Parathyroid adenoma (tissue), 2 donors: Measurements from ENCODE around the gene RCE1.

Source experiments
- H2AFZ ChIP-seq: fragments of 300-600 bp; sonication (generic); one replicate; pipeline ENCODE4 v1.7.0; 2017; ENCODE audit warnings: antibody characterized with exemption, mild to moderate bottlenecking
- H3K27ac ChIP-seq: fragments of 300-600 bp; sonication (generic); one replicate; pipeline ENCODE4 v1.7.0; 2017
- H3K27me3 ChIP-seq: fragments of 300-600 bp; sonication (generic); one replicate; pipeline ENCODE4 v1.7.0; 2017; ENCODE audit warnings: low read length; ENCODE audit not compliant: control insufficient read depth, insufficient read depth
- H3K36me3 ChIP-seq: fragments of 300-600 bp; sonication (generic); one replicate; pipeline ENCODE4 v1.7.0; 2017; ENCODE audit warnings: low read length; ENCODE audit not compliant: control insufficient read depth, insufficient read depth
- H3K4me1 ChIP-seq: fragments of 300-600 bp; sonication (generic); one replicate; pipeline ENCODE4 v1.7.0; 2017; ENCODE audit warnings: control low read depth
- H3K4me2 ChIP-seq: fragments of 300-600 bp; sonication (generic); one replicate; pipeline ENCODE4 v1.7.0; 2017; ENCODE audit warnings: low read length
- H3K4me3 ChIP-seq: fragments of 300-600 bp; sonication (generic); one replicate; pipeline ENCODE4 v1.7.0; 2017; ENCODE audit warnings: low read depth, low read length
- H3K79me2 ChIP-seq: fragments of 300-600 bp; sonication (generic); one replicate; pipeline ENCODE4 v1.7.0; 2017; ENCODE audit warnings: control low read depth
- H3K9ac ChIP-seq: fragments of 300-600 bp; sonication (generic); one replicate; pipeline ENCODE4 v1.7.0; 2017; ENCODE audit warnings: mild to moderate bottlenecking
- H3K9me3 ChIP-seq: fragments of 300-600 bp; sonication (generic); one replicate; pipeline ENCODE4 v1.7.0; 2017; ENCODE audit warnings: low read length; ENCODE audit not compliant: control insufficient read depth
- TF ChIP-seq, protein P1 (sequence below): fragments of 300-600 bp; sonication (generic); IDR thresholded peaks from one replicate; pipeline ENCODE4 v1.7.0; 2017; ENCODE audit warnings: antibody characterized with exemption, mild to moderate bottlenecking
- donor health status: primary hyperparathyroidism.

The RCE1 gene

DNA sequence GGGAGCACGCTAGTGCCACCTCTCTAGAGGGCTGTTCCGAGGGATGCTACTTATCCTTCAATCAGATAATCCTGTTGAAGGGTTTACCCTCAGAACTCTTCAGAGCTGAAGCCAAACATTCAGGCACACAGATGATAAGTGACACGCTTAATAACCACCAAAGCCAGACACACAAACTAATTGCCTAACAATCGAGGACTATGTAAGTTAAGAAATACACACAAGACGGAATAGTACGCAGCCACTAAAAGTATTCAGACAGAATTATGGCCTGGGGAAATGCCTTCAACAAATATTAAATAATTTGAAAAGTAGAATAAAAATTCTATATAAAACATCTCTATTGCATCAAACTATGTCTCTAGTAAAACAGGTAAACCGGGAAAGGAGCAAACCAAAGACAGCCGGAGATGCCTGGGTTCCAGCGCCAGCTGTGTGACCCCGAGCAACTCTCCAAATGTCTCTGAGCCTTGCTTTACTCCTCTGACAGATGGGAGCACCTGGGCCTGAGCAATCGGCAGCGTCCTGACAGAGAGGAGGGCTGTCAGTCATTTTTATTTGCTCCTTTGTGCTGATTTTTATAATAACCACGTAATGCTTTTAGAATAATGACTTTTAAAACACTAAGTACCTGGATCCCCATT, 25.0 kb downstream of the RCE1 start:
- Histone ChIP-seq H2AFZ (no peak overlapping the region), H3K9ac (no peak overlapping the region), H3K79me2 (no peaks in the 10 kb centered on the region), H3K4me3 (no peak overlapping the region), H3K9me3 (no peaks in the 10 kb centered on the region), H3K36me3 (no peaks in the 10 kb centered on the region), H3K4me1 (no peaks in the 10 kb centered on the region), H3K4me2 (no peak overlapping the region), H3K27me3 (no peaks in the 10 kb centered on the region), H3K27ac (no peak overlapping the region)
- TF ChIP-seq, protein P1, sequence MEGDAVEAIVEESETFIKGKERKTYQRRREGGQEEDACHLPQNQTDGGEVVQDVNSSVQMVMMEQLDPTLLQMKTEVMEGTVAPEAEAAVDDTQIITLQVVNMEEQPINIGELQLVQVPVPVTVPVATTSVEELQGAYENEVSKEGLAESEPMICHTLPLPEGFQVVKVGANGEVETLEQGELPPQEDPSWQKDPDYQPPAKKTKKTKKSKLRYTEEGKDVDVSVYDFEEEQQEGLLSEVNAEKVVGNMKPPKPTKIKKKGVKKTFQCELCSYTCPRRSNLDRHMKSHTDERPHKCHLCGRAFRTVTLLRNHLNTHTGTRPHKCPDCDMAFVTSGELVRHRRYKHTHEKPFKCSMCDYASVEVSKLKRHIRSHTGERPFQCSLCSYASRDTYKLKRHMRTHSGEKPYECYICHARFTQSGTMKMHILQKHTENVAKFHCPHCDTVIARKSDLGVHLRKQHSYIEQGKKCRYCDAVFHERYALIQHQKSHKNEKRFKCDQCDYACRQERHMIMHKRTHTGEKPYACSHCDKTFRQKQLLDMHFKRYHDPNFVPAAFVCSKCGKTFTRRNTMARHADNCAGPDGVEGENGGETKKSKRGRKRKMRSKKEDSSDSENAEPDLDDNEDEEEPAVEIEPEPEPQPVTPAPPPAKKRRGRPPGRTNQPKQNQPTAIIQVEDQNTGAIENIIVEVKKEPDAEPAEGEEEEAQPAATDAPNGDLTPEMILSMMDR = no peak

DNA sequence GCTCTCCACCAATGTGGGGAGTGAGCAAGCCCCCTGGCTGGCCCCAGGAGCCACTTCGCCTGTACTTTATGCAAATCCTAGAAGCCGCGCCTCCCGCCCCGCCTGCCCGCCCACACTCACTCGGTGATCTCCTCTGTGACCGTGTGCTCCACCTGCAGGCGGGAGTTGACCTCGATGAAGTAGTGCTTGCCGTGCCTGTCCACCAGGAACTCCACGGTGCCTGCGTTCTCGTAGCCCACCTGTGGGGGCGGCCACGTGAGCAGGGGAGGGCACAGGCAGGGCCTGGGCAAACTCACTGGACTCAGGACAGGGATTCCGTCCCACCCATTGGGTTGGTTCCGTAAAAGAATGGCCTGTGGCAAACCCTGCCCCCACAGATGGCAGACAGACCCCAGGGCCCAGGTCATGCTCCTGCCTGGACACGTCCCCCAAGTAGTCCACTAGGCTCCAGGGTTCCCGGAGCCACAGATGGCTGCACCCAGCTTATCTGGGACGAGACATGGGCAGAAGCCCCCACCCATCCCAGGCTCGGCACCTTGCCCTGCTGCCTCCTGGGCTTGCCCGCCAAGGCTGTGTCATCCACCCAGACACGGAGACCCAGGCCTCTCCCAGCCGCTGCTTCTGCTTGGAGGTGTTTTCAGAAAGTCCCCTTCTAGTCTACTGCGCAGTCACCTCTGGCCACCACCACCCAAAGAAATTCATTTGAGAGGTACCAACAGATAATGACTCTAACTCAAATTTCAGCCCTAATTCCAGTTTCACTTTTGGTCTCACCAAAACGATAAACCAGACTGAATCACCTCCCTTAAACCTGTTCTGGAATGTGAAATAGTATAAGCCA, 25.7 kb downstream of the RCE1 start:
- no peak overlapping the region for H2AFZ ChIP-seq
- no peaks in the 10 kb centered on the region for H3K4me1 ChIP-seq
- no peaks in the 10 kb centered on the region for H3K36me3 ChIP-seq
- H3K79me2 ChIP-seq = no peaks in the 10 kb centered on the region
- no peak overlapping the region for H3K4me2 ChIP-seq
- H3K4me3 ChIP-seq = no peak overlapping the region
- no peak overlapping the region for H3K27ac ChIP-seq
- H3K9me3 ChIP-seq = no peaks in the 10 kb centered on the region
- H3K9ac ChIP-seq = no peak overlapping the region
- TF ChIP-seq, protein P1 = no peak
- H3K27me3 ChIP-seq = no peaks in the 10 kb centered on the region

DNA sequence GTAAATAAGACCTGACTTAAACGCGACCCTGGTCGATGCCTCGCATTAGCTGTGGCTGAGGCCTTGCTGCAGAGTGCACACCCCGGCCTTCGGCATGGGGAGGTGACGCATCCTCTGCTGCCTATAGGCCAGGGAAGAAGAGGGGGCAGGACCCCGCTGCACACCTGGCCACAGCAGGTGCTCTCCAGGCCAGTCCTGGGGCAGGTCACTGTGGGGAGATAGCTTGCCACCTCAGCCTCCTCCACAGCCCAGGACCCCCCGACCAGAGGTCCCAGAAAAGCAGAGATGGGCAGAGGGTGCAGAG, 26.3 kb downstream of the RCE1 start:
- no peaks in the 10 kb centered on the region for H3K27me3 ChIP-seq
- H2AFZ ChIP-seq = no peak overlapping the region

DNA sequence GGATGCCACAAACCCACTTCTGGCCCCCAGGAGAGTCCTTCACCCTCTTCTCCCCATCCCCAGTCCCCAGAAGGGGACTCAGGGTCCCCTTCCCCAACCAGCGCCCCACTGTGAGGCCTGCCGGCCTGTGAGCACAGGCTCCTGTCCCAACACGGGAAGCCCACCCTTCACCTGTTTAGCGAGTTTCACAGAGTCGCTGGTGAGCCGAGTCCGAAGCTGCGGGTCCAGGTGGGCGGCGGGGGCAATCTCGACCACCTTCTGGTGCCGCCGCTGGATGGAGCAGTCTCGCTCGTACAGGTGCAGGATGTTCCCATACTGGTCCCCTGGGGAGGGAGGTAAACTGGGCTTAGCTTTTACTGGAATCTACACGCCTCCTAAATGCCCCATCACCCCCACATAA, 26.9 kb downstream of the RCE1 start:
- H3K4me1 ChIP-seq = no peaks in the 10 kb centered on the region
- no peak overlapping the region for H3K27ac ChIP-seq
- no peak overlapping the region for H3K4me2 ChIP-seq
- H2AFZ ChIP-seq = no peak overlapping the region
- H3K36me3 ChIP-seq = no peaks in the 10 kb centered on the region
- H3K9ac ChIP-seq = no peak overlapping the region
- TF ChIP-seq, protein P1 = no peak
- H3K79me2 ChIP-seq = no peaks in the 10 kb centered on the region
- H3K27me3 ChIP-seq = no peaks in the 10 kb centered on the region
- H3K4me3 ChIP-seq = no peak overlapping the region
- H3K9me3 ChIP-seq = no peaks in the 10 kb centered on the region

More for the DNA sequence above, 26.3 kb downstream of the RCE1 start:
- no peaks in the 10 kb centered on the region for H3K4me1 ChIP-seq
- no peaks in the 10 kb centered on the region for H3K79me2 ChIP-seq
- TF ChIP-seq, protein P1 = no peak
- no peaks in the 10 kb centered on the region for H3K36me3 ChIP-seq
- no peak overlapping the region for H3K27ac ChIP-seq
- H3K9ac ChIP-seq = no peak overlapping the region
- no peak overlapping the region for H3K4me3 ChIP-seq
- H3K4me2 ChIP-seq = no peak overlapping the region
- H3K9me3 ChIP-seq = no peaks in the 10 kb centered on the region
